DMS114 treated with DMSO at 0.1 percent for 48 hours (cell line): ENCODE data around the gene GPR68.
"Not testable (repeated sequence)": the region's sequence is repeated elsewhere in the genome, so short reads cannot be mapped to it uniquely, and the experiment has no call there.

Source experiments
- DNase-seq: peaks from one replicate; lab custom pipeline; 2025; ENCODE audit not compliant: unreplicated experiment; lab: John Stamatoyannopoulos, UW

Gene GPR68

DNA sequence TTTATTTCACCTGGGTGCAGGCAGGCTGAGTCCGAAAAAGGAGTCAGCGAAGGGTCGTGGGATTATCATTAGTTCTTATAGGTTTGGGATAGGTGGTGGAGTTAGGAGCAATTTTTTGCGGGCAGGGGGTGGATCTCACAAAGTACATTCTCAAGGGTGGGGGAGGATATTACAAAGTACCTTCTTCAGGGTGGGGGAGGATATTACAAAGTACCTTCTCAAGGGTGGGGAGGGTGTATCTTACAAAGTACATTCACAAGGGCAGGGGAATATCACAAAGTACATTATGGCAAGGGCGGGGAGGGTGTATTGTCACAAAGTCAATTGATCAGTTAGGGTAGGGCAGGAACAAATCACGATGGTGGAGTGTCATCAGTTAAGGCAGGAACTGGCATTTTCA is 43.7 kb downstream of the GPR68 start:
- not testable (repeated sequence) for DNase-seq

DNA sequence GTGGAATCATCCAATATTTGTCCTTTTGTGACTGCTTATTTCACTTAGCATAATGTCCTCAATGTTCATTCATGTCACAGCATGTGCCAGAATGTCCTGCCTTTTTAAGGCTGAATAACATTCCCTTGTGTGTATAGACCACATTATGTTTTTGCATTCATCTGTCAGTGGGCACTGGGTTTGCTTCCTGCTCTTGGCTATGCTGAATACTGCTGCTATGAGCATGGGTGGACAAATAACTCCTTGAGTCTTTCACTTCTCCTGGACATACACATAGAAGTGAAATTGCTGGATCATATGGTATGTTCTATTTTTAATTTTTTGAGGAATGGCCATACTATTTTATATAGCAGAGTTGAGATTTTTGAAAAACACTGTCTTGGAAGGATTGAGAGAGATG is 46.9 kb downstream of the GPR68 start:
- DNase-seq: no peak

DNA sequence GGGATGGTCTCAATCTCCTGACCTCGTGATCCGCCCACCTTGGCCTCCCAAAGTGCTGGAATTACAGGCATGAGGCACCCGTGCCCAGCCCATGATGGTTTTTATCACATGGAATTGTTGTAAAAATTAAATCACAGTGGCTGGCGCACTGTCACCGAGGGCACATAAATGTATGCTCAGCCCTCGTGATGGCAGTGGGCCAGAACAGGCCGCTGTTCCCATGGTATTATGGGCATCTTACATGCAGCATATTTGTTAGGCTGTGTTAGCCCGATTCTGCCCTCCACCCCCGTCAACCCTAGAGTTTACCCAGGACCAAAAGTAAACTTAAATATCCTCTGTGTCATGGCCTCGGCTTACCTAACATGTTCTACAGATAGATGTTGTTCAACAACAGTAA is 48.6 kb downstream of the GPR68 start:
- DNase-seq: no peak

DNA sequence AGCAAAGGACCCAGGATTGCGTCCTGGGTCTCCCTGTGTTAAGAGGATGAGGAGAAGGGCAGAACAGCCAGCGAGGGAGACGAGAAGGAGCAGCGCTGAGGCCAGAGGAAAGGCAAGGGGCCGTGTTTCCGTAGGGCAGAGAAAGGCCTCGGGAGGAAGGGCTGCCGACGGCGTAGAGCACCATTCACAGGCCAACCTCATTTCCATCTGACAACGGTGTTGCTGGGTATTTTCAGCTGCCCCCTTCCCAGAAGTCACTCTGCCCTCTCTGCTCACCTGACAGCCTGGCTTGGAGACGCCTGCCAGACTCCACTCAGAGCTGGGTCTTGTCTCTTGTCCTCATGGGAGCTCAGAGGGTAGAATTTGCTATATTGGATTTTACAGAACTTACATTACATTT is 51.4 kb downstream of the GPR68 start:
- DNase-seq: no peak

DNA sequence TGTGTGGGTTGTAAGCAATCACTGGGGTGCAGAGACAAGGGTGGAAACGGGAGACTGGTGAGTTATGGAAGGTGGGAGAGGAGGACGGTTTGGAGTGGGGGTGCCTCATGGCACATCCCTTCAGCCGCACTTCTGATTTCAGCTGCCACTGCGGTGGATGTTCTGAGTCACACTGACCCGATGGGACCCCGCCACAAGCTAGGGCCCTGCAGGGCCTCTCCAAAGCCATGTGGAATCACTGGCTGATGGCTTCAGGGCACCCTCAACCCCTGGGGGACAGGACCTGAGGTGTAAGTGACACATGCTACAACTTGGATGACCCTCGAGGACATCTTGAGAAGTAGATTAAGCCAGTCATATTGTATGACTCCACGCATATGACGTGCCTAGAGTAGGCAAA is 53.7 kb downstream of the GPR68 start:
- no peak for DNase-seq

DNA sequence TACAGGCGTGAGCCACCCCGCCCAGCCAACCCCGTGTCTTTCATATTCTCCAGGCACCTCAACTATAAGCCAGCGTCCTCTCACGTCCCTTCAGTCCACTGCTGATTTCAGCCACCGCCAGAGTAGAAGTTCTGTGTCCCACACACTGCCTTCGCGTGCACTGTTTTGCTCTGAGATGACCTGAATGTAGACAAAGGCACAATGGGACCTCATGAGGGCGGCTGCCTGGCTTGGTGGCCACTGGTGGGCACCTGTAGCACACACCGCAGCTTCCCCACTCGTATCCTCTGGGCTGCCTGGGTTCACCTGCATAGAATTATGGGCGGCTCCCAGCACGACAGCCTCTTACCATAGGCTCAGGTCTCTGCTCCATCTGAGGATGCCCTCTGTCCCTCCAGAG is 57.2 kb downstream of the GPR68 start:
- no peak for DNase-seq

DNA sequence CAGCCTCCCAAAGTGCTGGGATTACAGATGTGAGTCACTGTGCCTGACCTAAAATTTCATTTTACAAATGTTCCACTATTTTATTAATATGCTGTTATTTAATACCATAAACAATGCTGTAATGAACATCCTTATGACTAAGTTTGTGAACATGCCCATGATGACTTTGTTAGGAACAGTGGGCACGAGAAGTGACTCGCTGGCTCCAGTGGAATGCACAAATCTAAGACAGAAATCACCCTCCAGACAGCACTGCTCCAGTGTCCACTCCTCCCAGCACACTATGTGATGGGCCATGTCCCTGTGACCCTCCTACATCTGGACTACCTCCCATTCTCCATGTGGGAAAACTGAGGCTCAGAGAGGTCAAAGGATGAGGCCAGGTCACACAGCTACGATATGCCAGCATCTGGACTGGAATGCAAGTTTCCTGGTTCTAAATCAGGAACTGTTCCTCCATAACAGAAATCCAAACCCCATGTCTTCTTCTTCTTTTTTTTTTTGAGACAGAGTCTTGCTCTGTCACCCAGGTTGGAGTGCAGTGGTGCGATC is 57.9 kb downstream of the GPR68 start:
- no peak for DNase-seq

DNA sequence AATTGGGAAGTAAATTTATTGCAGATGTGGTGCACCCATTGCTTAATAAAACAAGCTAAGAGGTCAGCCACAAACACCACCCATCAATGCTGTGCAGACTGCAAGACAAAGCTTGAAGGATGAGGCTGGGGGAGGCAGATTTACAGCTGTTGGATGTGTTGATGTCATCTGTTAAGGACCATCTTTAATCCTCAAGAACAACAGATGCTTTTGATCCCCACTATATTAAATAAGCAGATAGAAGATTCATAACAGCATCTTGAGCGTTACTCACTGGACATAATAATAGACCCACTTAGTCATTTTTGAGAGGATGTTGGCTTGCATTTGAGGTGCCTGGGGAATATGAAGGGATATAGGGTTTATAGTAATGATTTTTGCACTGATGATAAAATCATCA is 58.8 kb downstream of the GPR68 start:
- no peak for DNase-seq

DNA sequence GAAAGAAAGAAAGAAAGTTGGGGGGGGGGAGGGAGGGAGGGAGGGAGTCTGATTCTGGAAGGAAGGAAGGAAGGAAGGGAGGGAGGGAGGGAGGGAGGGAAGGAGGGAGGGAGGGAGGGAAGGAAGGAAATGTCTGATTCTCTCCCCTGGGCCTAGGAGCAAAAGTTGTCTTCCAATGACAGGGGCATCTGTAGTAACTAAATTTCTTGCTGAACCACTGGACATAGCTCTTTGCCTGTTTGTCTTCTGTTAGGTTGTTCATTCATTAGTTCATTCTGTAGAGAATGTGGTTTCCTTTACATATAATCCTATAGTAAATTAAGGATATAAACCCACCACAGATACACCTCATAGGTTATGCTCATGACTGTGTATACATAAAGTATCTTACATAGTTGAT is 59.9 kb downstream of the GPR68 start:
- DNase-seq: no peak

DNA sequence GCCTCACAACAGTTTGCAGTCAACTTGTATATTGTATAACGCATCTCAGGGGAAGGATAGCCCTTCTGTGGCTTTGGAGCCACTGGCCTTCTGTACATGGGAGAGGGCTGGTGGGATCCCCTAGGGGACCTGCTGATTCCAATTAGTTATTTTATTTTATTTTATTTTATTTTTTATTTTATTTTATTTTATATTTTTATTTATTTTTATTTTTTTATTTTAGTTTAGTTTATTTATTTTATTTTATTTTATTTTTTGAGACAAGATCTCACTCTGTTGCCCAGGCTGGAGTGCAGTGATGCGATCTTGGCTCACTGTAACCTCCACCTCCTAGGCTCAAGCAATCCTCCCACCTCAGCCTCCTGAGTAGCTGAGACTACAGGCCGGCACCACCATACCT is 61.8 kb downstream of the GPR68 start:
- not testable (repeated sequence) for DNase-seq
